Loucy (cell line): ENCODE measurements around the gene TMEM272.

ENCODE experiments used
- H2AFZ ChIP-seq: fragments of 200-600 bp; sonication (generic); 2 replicates; pipeline ENCODE4 v1.6.0; 2016; ENCODE audit warnings: antibody characterized with exemption, mild to moderate bottlenecking, low read length, moderate library complexity
- H3F3A ChIP-seq: fragments of 200-600 bp; 2 replicates; pipeline ENCODE4 v1.6.0; 2016; ENCODE audit warnings: antibody characterized with exemption, low read depth, mild to moderate bottlenecking
- H3K27me3 ChIP-seq: fragments of 200-600 bp; sonication (generic); 2 replicates; pipeline ENCODE4 v1.6.1; 2014; ENCODE audit warnings: low read length, mild to moderate bottlenecking; ENCODE audit not compliant: insufficient read depth, poor library complexity, severe bottlenecking
- H3K36me3 ChIP-seq: fragments of 200-600 bp; sonication (generic); 2 replicates; pipeline ENCODE4 v1.6.1; 2016; ENCODE audit warnings: low read length; ENCODE audit not compliant: insufficient read depth
- H3K4me1 ChIP-seq: fragments of 200-600 bp; sonication (generic); 2 replicates; pipeline ENCODE4 v1.5.1; 2014; ENCODE audit warnings: low read length, mild to moderate bottlenecking; ENCODE audit not compliant: insufficient read depth, poor library complexity, severe bottlenecking
- H3K4me2 ChIP-seq: fragments of 200-600 bp; sonication (generic); 2 replicates; pipeline ENCODE4 v1.6.0; 2014; ENCODE audit warnings: antibody characterized with exemption, low read length, low read depth, mild to moderate bottlenecking; ENCODE audit not compliant: poor library complexity, severe bottlenecking
- H3K4me3 ChIP-seq: fragments of 200-600 bp; sonication (generic); 2 replicates; pipeline ENCODE4 v1.5.1; 2014; ENCODE audit warnings: low read length, mild to moderate bottlenecking, mixed read lengths; ENCODE audit not compliant: poor library complexity, severe bottlenecking
- H3K79me2 ChIP-seq: fragments of 200-600 bp; sonication (generic); 2 replicates; pipeline ENCODE4 v1.6.1; 2014; ENCODE audit warnings: low read length; ENCODE audit not compliant: insufficient read depth
- H3K9ac ChIP-seq: fragments of 200-600 bp; sonication (generic); 2 replicates; pipeline ENCODE4 v1.6.0; 2014; ENCODE audit warnings: mild to moderate bottlenecking, low read depth, low read length, moderate library complexity; ENCODE audit not compliant: poor library complexity, severe bottlenecking
- H3K9me2 ChIP-seq: fragments of 200-600 bp; sonication (generic); replicated peaks from 2 replicates; pipeline ENCODE4 v1.6.1; 2016; ENCODE audit warnings: low read depth, low read length, mixed read lengths
- H3K9me3 ChIP-seq: fragments of 200-600 bp; sonication (generic); 2 replicates; pipeline ENCODE4 v1.6.1; 2014; ENCODE audit warnings: mild to moderate bottlenecking, antibody characterized with exemption, low read length, low read depth; ENCODE audit not compliant: insufficient read depth
- H4K20me1 ChIP-seq: fragments of 200-600 bp; sonication (generic); 2 replicates; pipeline ENCODE4 v1.6.0; 2014; ENCODE audit warnings: antibody characterized with exemption, low read length, mild to moderate bottlenecking; ENCODE audit not compliant: insufficient read depth, poor library complexity, severe bottlenecking
- CTCF ChIP-seq: fragments of 200-600 bp; sonication (generic); conservative IDR thresholded peaks from 2 replicates; pipeline ENCODE4 v1.5.1; 2014; ENCODE audit warnings: mild to moderate bottlenecking, antibody characterized with exemption, low read length
- EZH2phosphoT487 ChIP-seq: fragments of 200-600 bp; IDR thresholded peaks from 2 replicates; pipeline ENCODE4 v1.6.1; 2018; ENCODE audit warnings: antibody characterized with exemption, mild to moderate bottlenecking, moderate library complexity, borderline replicate concordance

TMEM272 gene

GRCh38 chr13:51858433-51859247 lies 13.7 kb upstream of the TMEM272 start:
- Histone ChIP-seq H3K9me2 (no peaks in the 10 kb centered on the region), H3K79me2 (no peaks in the 10 kb centered on the region), H3K4me2 (no peak overlapping the region), H3K4me1 (peaks cover 39% of the 10 kb centered on the region), H3K9me3 (no peaks in the 10 kb centered on the region), H3K4me3 (no peak overlapping the region), H4K20me1 (no peaks in the 10 kb centered on the region), H3K9ac (no peak overlapping the region), H3K36me3 (no peaks in the 10 kb centered on the region), H3K27me3 (no peaks in the 10 kb centered on the region), H2AFZ (peak overlapping the region; percentile 62), H3F3A (no peaks in the 10 kb centered on the region)
- TF ChIP-seq EZH2phosphoT487 (no peak), CTCF (no peak)

DNA sequence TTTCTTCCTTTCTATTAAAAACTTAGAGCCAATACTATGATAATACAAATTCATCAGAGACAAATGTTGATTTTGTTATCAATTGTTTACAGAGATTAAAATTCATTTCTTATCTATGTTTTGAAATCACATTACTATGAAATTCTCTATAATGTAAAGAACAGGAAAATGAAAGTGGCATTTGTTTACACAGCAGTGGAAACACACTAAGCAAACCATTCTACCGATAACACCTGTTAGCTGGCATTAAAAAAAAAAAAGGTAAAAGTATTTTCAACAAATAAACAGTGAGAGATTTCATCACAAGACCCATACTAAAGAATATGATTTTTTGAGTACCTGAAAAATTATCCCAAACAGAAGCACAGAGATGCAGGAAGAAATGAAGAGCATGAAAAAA lies 12.0 kb upstream of the TMEM272 start:
- no peak overlapping the region for H3K4me3 ChIP-seq
- H4K20me1 ChIP-seq = no peaks in the 10 kb centered on the region
- peaks cover 23% of the 10 kb centered on the region for H3K4me1 ChIP-seq
- H3K36me3 ChIP-seq = no peaks in the 10 kb centered on the region
- no peaks in the 10 kb centered on the region for H3K27me3 ChIP-seq
- H3K9me2 ChIP-seq = no peaks in the 10 kb centered on the region
- TF ChIP-seq CTCF = no peak
- TF ChIP-seq EZH2phosphoT487 = no peak
- no peak overlapping the region for H3K4me2 ChIP-seq
- 0 out of 2 replicates have a peak overlapping the region, but pooled peaks have one; percentile 53 for H2AFZ ChIP-seq
- H3K79me2 ChIP-seq = no peaks in the 10 kb centered on the region
- H3K9ac ChIP-seq = no peak overlapping the region
- H3K9me3 ChIP-seq = no peaks in the 10 kb centered on the region
- no peaks in the 10 kb centered on the region for H3F3A ChIP-seq

DNA sequence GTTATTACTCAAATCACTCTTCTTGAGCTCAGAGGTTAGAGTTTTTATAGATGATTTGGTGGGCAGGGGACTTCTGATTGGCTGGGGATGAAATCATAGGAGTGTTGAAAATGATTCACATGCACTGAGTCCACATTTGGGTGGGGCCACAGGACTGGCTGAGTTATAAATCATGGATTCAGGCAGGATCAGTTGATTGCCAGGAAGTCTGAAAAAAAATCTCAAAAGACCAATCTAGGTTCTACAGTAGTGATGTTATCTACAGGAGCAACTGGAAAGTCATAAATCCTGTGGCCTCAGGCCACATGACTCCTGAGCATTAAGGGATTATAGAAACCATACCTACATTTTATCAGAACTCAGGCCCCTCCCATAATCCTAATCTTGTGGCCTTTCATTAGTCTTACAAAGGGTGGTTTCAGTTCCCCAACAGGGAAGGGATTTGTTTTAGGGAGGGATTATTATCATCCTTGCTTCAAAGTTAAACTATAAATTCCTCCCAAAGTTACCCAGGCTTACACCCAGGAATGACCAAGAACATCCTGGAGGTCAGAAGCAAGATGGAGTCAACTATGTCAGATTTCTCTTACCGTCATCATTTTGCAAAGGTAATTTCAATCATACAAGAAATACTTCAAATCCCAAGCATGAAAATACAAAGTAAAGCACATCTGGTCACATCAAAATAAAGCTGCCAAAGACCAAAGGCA lies 11.2 kb upstream of the TMEM272 start:
- Histone ChIP-seq H3K36me3 (no peaks in the 10 kb centered on the region), H3K9me3 (no peaks in the 10 kb centered on the region), H3K27me3 (no peaks in the 10 kb centered on the region), H3K79me2 (no peaks in the 10 kb centered on the region), H3K4me3 (no peak overlapping the region), H3K9ac (no peak overlapping the region), H4K20me1 (no peaks in the 10 kb centered on the region), H3K4me1 (peaks cover 19% of the 10 kb centered on the region), H2AFZ (peak overlapping the region; percentile 53; the same call in 1 of the 2 replicates), H3F3A (no peaks in the 10 kb centered on the region), H3K9me2 (no peaks in the 10 kb centered on the region), H3K4me2 (no peak overlapping the region)
- TF ChIP-seq CTCF (no peak), EZH2phosphoT487 (no peak)
